ENCODE data around the gene MRPL51. TPM values are rescaled to one million over a fixed set of nuclear protein-coding genes. Genes with fewer than 3 reads are reported as not detected.
"Not testable (repeated sequence)": the region's sequence is repeated elsewhere in the genome, so short reads cannot be mapped to it uniquely, and the experiment has no call there.

Gene MRPL51
- total and polyA plus RNA-seq, 9 of the 15 experiments (the other 6 are each of a cell fraction or from before 2014, with no cell fraction given) = 127 to 727 (median 208) TPM

GRCh38 chr12:6467571-6468282, 25.3 kb downstream of the MRPL51 start:
- H4K20me1 ChIP-seq (replicated peaks; ENCODE audit: control insufficient read depth, insufficient read depth, low read length); H2AFZ ChIP-seq (ENCODE audit: low read depth, low read length); ATAC-seq; DNase-seq (ENCODE audit: extremely low read depth in 1 of 4, low spot score in 3 of 4); H3K9ac ChIP-seq (ENCODE audit: insufficient read depth in 1 of 2, low read depth in 2 of 2, low read length in 2 of 2); H3K27me3 ChIP-seq (ENCODE audit: control insufficient read depth in 2 of 2, insufficient read depth in 2 of 2, low read length in 2 of 2); BruUV-seq (replicated peaks); H3K9me1 ChIP-seq (ENCODE audit: control insufficient read depth, insufficient read depth, low read length); H3K9me3 ChIP-seq (replicated peaks; ENCODE audit: control insufficient read depth, insufficient read depth, low read depth, low read length); H3K4me2 ChIP-seq (ENCODE audit: insufficient read depth, low read length); intact Hi-C loops (cut with micrococcal nuclease); H3K27ac ChIP-seq (ENCODE audit: extremely low read depth, low read depth, low read length); H3K36me3 ChIP-seq (ENCODE audit: control insufficient read depth, insufficient read depth, low read length); H3K4me3 ChIP-seq; H3K79me2 ChIP-seq (ENCODE audit: control insufficient read depth, insufficient read depth, low read length); FAIRE-seq; POLR2A ChIA-PET; CTCF ChIA-PET (ENCODE audit: low intra/inter-chr PET ratio): not testable (repeated sequence)
- H3K4me1 ChIP-seq (replicated peaks in 1 of 2; ENCODE audit: control insufficient read depth in 2 of 2, insufficient read depth in 2 of 2, low read length in 2 of 2) = peaks cover 14 to 19% of the 10 kb centered on the region in 2 experiments; a peak in 4 of 5 replicates
- in situ Hi-C loops (cut with MboI) = loop anchor here (25.0 kb wide), 1 partner anchor 405 kb away; no protein-coding TSS in a partner anchor
- WGBS (ENCODE audit: insufficient coverage, low coverage, missing lambda C conversion rate) = 78% methylated on average over 6 of the region's 9 CpGs

DNA sequence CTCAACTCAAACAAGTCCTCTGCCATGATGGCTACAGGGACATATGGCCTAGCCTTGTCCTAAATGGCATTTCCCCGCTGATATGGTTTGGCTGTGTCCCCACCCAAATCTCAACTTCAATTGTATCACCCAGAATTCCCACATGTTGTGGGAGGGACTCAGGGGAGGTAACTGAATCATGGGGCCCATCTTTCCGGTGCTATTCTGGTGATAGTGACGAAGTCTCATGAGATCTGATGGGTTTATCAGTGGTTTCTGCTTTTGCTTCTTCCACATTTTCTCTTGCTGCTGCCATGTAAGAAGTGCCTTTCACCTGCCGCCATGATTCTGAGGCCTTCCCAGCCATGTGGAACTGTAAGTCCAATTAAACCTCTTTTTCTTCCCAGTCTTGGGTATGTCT, 26.3 kb downstream of the MRPL51 start:
- H3K9ac ChIP-seq (ENCODE audit: insufficient read depth in 1 of 2, low read depth in 2 of 2, low read length in 2 of 2); H3K9me3 ChIP-seq (replicated peaks; ENCODE audit: control insufficient read depth, insufficient read depth, low read depth, low read length); BruUV-seq (replicated peaks); H2AFZ ChIP-seq (ENCODE audit: low read depth, low read length); H4K20me1 ChIP-seq (replicated peaks; ENCODE audit: control insufficient read depth, insufficient read depth, low read length); H3K4me2 ChIP-seq (ENCODE audit: insufficient read depth, low read length); FAIRE-seq; H3K27me3 ChIP-seq (ENCODE audit: control insufficient read depth in 2 of 2, insufficient read depth in 2 of 2, low read length in 2 of 2); H3K9me1 ChIP-seq (ENCODE audit: control insufficient read depth, insufficient read depth, low read length); H3K4me3 ChIP-seq; H3K27ac ChIP-seq (ENCODE audit: extremely low read depth, low read depth, low read length); intact Hi-C loops (cut with micrococcal nuclease); H3K79me2 ChIP-seq (ENCODE audit: control insufficient read depth, insufficient read depth, low read length); ATAC-seq; DNase-seq (ENCODE audit: extremely low read depth in 1 of 4, low spot score in 3 of 4): not testable (repeated sequence)
- ChIA-PET POLR2A (interaction anchor here (0.5 kb wide), 1 partner anchor 24 kb away, joined by 3 read pairs; no protein-coding TSS in a partner anchor), CTCF (ENCODE audit: low intra/inter-chr PET ratio) (interaction anchor here (0.6 to 3.1 kb wide), 3 partner anchors 24 to 143 kb away, joined by 4 to 19 read pairs (median 9); no protein-coding TSS in a partner anchor)
- WGBS (ENCODE audit: insufficient coverage, low coverage, missing lambda C conversion rate) = 84% methylated on average over 4 of the region's 4 CpGs
- peaks cover 14% of the 10 kb centered on the region; the same call in 2 of the 3 replicates for H3K36me3 ChIP-seq (ENCODE audit: control insufficient read depth, insufficient read depth, low read length)
- in situ Hi-C loops (cut with MboI) = loop anchor here (25.0 kb wide), 1 partner anchor 404 kb away; no protein-coding TSS in a partner anchor
- peaks cover 12 to 19% of the 10 kb centered on the region in 2 experiments; a peak in 4 of 5 replicates for H3K4me1 ChIP-seq (replicated peaks in 1 of 2; ENCODE audit: control insufficient read depth in 2 of 2, insufficient read depth in 2 of 2, low read length in 2 of 2)
